ENCODE results near the gene FAM110A. TPM values are rescaled to one million over a fixed set of nuclear protein-coding genes. Genes with fewer than 3 reads are reported as not detected.

FAM110A gene
- total RNA-seq, 1 donor from 2014 or later: 14.3 TPM

DNA sequence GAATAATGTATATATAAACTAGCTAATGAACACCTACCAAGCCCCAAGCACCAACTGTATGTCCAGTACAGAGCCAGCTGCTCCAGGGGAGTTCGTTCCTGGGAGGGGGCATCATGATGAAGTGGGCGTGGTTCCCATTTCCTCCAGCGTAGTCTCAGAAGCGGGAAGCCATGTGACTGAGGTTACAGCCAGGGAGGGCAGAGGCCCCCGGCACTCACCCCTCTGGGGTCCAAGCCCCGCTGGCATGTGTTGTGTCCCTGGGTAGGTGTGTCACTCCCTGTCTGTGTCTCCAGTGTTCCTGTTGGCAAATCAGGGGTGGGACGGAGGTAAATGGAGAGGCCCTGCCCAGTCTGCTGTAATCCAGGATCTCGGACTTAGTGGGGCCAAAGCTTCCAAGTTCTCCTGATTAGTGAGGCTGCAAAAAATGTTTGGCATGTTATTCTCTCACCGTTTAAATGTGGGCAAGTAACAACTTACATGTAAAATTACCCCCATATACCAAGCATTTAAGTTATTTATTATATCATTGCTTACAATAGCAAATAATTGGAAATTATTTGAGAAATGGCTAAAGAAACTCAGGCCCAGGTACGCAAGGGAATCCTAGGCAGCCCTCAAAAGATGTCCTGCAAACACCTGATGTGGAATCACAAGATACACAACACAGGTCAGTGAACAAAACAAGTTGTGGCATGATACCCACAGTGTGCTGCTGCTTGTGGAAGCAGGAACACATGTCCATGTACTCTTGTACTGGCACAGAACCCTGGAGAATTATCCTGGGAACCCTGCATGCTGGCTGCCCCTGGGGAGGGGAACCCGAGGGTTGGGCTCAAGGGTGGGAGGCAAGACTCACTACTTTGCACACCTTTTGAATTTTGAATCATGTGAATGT, 22.2 kb downstream of the FAM110A start:
- no peaks in the 10 kb centered on the region for H3K9me3 Mint-ChIP-seq
- TF ChIP-seq, protein P1, sequence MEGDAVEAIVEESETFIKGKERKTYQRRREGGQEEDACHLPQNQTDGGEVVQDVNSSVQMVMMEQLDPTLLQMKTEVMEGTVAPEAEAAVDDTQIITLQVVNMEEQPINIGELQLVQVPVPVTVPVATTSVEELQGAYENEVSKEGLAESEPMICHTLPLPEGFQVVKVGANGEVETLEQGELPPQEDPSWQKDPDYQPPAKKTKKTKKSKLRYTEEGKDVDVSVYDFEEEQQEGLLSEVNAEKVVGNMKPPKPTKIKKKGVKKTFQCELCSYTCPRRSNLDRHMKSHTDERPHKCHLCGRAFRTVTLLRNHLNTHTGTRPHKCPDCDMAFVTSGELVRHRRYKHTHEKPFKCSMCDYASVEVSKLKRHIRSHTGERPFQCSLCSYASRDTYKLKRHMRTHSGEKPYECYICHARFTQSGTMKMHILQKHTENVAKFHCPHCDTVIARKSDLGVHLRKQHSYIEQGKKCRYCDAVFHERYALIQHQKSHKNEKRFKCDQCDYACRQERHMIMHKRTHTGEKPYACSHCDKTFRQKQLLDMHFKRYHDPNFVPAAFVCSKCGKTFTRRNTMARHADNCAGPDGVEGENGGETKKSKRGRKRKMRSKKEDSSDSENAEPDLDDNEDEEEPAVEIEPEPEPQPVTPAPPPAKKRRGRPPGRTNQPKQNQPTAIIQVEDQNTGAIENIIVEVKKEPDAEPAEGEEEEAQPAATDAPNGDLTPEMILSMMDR (conservative IDR thresholded peaks at IDR 0.05): no peak
- H3K27ac Mint-ChIP-seq: no peak overlapping the region
- DNase-seq (ENCODE audit: extremely low spot score, unreplicated experiment): no peak
- no peaks in the 10 kb centered on the region for H3K27me3 Mint-ChIP-seq
- H3K36me3 Mint-ChIP-seq: no peaks in the 10 kb centered on the region
- no peak overlapping the region for H3K4me3 Mint-ChIP-seq
- H3K4me1 Mint-ChIP-seq (ENCODE audit: unreplicated experiment): no peaks in the 10 kb centered on the region

- no peaks in the 10 kb centered on the region for H3K27me3 Mint-ChIP-seq
- H3K9me3 Mint-ChIP-seq: no peaks in the 10 kb centered on the region
- TF ChIP-seq, protein P1 (conservative IDR thresholded peaks at IDR 0.05): no peak
- H3K4me1 Mint-ChIP-seq (ENCODE audit: unreplicated experiment): no peaks in the 10 kb centered on the region
- no peak for DNase-seq (ENCODE audit: extremely low spot score, unreplicated experiment)
- no peaks in the 10 kb centered on the region for H3K36me3 Mint-ChIP-seq
- no peak overlapping the region for H3K27ac Mint-ChIP-seq
- H3K4me3 Mint-ChIP-seq: no peak overlapping the region
These were observed 22.9 kb downstream of the FAM110A start for GRCh38 chr20:856361-856775.

- TF ChIP-seq, protein P1 (conservative IDR thresholded peaks at IDR 0.05): no peak
- Mint-ChIP-seq H3K4me3 (no peak overlapping the region), H3K4me1 (ENCODE audit: unreplicated experiment) (no peaks in the 10 kb centered on the region), H3K9me3 (no peaks in the 10 kb centered on the region), H3K27ac (no peak overlapping the region), H3K36me3 (no peaks in the 10 kb centered on the region), H3K27me3 (no peaks in the 10 kb centered on the region)
- DNase-seq (ENCODE audit: extremely low spot score, unreplicated experiment): no peak
These were observed 24.5 kb downstream of the FAM110A start for GRCh38 chr20:858011-858410.

GRCh38 chr20:859751-860231, 26.3 kb downstream of the FAM110A start:
- no peak overlapping the region for H3K4me3 Mint-ChIP-seq

DNA sequence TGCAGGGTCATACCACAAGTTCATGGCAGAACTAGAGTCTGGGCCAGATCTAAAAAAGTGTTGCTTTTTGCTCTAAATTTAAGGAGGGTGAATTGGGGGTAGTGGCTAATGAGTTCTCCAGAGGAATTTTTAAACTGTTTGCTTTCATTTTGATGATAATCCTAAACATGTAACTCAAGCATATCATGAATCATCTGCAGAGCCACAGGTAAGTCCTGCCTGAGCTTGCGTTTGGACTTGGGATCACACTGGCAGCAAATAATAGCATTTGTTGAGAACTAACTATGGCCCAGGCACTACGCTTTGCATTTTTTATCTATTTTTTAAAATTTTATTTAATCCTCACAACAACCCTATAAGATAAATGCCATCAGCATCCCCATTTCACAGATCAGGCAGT, 27.4 kb downstream of the FAM110A start:
- Mint-ChIP-seq H3K27me3 (peaks cover 9% of the 10 kb centered on the region), H3K9me3 (no peaks in the 10 kb centered on the region), H3K36me3 (no peaks in the 10 kb centered on the region), H3K4me1 (ENCODE audit: unreplicated experiment) (no peaks in the 10 kb centered on the region), H3K4me3 (no peak overlapping the region), H3K27ac (no peak overlapping the region)
- DNase-seq (ENCODE audit: extremely low spot score, unreplicated experiment): no peak
- TF ChIP-seq, protein P1 (conservative IDR thresholded peaks at IDR 0.05): no peak

More at GRCh38 chr20:859751-860231, 26.3 kb downstream of the FAM110A start:
- no peak for DNase-seq (ENCODE audit: extremely low spot score, unreplicated experiment)
- no peak overlapping the region for H3K27ac Mint-ChIP-seq
- no peaks in the 10 kb centered on the region for H3K9me3 Mint-ChIP-seq
- H3K27me3 Mint-ChIP-seq: peaks cover 9% of the 10 kb centered on the region
- TF ChIP-seq, protein P1 (conservative IDR thresholded peaks at IDR 0.05): no peak
- H3K4me1 Mint-ChIP-seq (ENCODE audit: unreplicated experiment): no peaks in the 10 kb centered on the region
- no peaks in the 10 kb centered on the region for H3K36me3 Mint-ChIP-seq
